Left renal cortex interstitium (tissue), 4 donors: ENCODE measurements around the gene MTREX. TPM values are rescaled to one million over a fixed set of nuclear protein-coding genes. Genes with fewer than 3 reads are reported as not detected.

Source experiments
- DNase-seq, 4 donors: peaks; one replicate each; pipeline ENCODE4 v3.0.0-alpha.2; 2013; ENCODE audit warnings: low read depth in 4 of 4, low spot score in 2 of 4, missing footprints in 1 of 4
- polyA plus RNA-seq, 4 donors: library from polyadenylated mRNA; unstranded; fragments of 120-200 nt; gene quantifications; one replicate each; pipeline ENCODE4 v1.2.1, GENCODE V29; 2013; ENCODE audit not compliant: insufficient read length in 4 of 4

MTREX gene
- polyA plus RNA-seq, 4 donors = 83.4 to 114 (median 97.8) TPM

GRCh38 chr5:55324006-55324405 is 16.2 kb downstream of the MTREX start:
- DNase-seq = no peak

- DNase-seq = no peak
Measured at GRCh38 chr5:55324815-55325418, 17.1 kb downstream of the MTREX start.

GRCh38 chr5:55325621-55326020 is 17.8 kb downstream of the MTREX start:
- no peak for DNase-seq

GRCh38 chr5:55327281-55327680 is 19.5 kb downstream of the MTREX start:
- no peak for DNase-seq

DNA sequence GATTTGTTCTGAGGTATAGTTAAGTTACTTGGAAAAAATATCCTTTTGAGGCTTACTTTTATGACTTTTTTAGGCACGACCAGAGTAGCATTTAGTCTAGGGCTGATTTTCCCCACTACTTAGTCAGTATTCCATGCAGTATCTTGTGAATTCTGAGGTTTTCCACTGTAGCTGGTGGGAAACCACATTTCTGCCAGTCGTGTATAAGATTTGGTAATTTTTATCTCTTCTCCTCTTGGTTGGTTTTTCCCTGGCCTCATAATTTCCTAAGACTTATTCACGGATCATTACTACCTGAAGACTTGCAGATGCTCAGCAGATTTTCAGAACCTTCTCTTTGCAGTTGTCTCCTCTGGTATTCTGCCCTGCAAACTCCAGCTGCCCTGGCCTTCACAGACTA is 23.5 kb downstream of the MTREX start:
- no peak for DNase-seq

DNA sequence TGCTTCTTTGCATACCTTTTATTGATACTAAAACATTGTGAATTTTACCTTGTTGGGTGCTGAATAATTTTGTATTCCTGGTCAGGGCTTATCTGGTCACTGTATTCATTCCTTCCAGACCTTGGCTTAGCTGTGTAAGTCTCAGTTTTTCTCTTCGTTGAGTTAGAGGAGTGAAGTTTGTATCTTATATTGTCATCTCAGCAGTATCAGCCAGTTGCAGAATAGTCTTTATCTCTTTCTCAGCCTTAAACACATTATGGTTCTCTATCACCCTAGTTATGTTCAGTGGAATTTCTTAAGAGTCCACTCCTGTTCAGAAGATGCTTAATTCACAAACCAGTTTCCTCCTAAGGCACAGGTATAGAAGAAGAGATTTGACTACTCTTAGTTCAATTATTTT is 25.2 kb downstream of the MTREX start:
- no peak for DNase-seq

DNA sequence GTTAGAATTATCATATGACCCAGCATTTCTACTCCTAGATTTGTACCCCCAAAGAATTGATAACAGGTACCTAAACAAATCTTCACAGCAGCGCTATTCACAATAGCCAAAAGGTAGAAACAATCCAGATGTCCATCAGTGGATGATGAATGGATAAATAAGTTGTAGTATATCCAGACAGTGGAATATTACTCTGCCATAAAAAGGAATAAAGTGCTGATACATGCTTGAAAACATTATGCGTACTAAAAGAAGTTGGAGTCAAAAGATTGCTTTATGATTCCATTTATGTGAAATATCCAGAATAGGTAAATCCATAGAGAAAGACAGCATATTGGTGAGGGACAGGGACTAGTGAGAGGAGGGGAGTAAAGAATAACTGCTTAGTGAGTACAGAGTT is 26.0 kb downstream of the MTREX start:
- no peak for DNase-seq

GRCh38 chr5:55338092-55338613 is 30.4 kb downstream of the MTREX start:
- DNase-seq = no peak

- DNase-seq = no peak
Measured at GRCh38 chr5:55338810-55339243, 31.0 kb downstream of the MTREX start.

DNA sequence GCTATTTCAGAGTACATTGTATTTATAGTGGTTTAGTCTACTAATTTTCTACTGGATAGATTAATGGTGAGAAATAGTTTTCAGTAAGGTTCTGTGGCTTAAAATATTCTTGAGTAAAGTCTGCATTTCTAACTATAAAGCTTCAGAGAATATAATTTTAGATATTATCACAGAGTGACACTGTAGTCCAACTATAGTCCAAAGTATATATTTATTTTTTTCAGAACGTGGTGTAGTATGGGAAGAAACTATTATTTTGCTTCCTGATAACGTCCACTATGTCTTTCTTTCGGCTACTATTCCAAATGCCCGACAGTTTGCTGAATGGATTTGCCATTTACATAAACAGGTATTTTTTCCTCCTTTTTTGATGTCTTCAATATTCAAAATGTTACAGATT is 35.3 kb downstream of the MTREX start:
- DNase-seq = no peak

- DNase-seq = no peak
Measured at GRCh38 chr5:55343609-55344008, 35.8 kb downstream of the MTREX start.

DNA sequence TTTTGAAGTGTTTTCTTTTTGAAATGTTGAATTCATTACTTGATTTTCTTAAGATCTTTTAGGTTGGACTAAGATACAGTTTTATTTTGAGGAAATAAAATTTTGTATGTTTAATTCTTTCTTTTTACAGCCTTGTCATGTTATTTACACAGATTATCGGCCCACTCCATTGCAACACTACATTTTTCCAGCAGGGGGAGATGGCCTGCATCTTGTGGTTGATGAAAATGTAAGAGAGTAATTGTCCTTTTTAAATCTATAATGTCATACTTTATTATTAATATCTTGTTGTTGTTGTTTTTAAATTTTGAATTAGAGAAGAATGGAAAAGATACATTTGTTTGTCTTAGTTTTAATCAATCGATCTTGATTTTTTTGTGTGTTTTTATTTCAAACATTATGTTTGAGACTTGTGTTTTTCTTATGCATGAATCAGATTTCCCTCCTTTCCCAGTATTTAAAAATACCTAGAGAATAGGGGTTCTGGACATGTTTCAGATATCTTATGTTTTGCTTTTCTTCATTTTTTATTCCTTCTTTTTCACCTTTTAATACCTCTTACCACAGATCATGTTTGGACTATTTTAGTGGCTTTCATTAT is 36.7 kb downstream of the MTREX start:
- peak in 3 of 4 donors; percentile 9 to 41 (median 31) for DNase-seq

DNA sequence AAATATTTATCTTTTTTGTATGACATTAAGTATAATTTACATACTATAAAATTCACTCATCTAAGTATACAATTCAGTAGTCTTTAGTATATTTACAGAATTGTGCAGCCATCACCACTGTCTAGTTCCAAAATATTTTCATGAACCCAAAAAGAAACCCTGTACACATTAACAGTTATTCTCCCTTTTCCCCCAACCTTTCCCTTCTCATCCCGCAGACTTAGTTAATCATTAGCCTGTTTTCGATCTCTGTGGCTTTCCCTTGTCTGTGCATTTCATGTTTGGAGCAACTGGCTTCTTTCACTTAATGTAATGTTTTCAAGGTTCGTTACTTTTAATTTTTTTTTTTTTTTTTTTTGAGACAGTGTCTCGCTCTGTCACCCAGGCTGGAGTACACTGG is 37.5 kb downstream of the MTREX start:
- no peak for DNase-seq

DNA sequence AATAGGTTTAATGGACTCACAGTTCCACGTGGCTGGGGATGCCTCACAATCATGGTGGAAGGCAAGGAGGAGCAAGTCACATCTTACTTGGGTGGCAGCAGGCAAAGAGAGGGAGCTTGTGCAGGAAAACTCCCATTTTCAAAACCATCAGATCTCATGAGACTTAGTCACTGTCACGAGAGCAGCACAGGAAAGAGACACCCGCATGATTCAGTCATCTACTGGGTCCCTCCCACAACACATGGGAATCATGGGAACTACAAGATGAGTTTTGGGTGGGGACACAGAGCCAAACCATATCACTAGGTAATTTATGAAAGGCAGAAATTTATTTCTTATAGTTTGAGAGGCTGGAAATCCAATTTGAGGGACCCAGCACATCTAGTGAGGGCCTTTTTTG is 40.0 kb downstream of the MTREX start:
- no peak for DNase-seq

DNA sequence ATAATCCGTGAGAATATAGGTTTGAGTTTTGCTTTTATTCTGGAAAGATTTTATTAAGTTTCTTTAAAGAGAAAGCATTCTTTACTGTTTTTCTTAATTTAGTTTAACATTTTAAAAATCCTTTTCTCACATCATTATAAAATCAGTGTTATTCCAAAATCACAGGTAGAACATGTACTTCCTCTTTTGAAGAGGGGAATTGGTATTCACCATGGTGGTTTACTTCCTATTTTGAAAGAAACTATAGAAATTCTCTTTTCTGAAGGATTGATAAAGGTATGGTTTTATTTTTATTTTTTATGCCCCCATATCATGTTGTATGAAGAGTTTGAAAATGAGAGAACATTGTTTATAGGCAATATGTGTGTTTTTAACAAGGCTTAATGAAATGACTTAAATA is 43.0 kb downstream of the MTREX start:
- no peak for DNase-seq

DNA sequence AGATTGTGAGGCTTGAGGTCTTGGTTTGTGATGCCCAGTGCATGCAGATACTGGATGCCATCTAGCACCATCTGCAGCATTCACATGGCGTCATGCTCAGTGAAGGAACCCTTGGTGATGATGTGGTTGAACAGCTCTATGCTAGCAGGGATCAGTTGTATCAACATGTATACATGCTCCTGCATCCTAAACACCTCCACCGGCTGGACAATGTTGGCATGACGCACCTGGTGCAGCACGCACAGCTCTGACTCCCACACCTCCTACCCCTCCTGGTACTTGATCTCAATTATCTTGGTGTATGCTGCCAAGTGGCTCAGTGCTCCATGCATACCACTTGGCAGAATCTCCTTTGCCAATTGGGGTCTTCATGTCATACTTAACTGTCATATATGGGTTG is 49.1 kb downstream of the MTREX start:
- no peak for DNase-seq

DNA sequence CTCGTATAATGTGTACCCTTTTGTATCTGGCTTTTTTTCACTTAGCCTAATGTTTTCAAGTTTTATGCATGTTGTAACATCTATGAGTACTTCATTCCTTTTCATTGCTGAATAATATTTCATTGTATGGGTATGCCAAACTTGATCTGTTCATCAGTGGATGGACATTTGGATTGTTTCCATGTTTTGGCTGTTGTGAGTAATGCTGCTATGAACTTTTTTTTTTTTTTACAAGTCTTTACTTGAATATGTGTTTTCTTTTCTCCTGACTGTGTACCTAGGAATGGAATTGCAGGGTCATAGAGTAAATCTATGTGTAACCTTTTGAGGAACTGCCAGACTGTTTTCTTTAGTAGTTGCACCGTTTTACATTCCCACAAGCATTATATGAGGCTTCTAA is 52.4 kb downstream of the MTREX start:
- no peak for DNase-seq

GRCh38 chr5:55363856-55364255 is 56.1 kb downstream of the MTREX start:
- no peak for DNase-seq

- no peak for DNase-seq
Measured at GRCh38 chr5:55364537-55365055, 56.8 kb downstream of the MTREX start.

DNA sequence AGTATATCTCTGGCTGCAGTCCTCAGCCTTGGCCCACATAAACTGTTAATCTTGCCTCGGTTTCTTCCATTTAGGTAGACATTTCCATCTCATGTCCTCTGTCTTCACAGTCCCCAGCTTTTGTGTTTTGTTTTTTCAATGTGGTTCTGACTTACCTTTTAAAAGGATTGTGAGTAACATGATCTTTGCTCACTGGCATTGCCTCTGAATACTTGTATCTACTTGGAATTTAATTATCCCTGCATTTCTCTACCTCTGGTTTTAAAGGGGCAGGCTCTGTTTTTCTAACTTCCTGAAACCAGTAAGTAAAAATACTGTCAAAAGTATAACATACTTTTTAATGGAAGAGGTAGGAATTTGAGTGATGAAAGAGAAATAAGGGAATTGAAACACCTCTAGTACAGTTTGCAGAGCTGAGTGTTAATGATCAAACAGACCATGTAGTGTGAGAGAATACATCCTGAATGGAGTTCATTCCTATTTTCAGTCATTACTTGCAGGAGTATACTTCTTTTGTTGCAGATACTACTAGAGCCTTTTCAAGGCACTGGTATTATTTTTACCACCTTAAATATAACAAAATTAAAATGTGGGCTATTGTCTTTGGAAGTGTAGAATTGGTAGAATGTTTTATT is 62.6 kb downstream of the MTREX start:
- peak in 1 of 4 donors; percentile 7 for DNase-seq

DNA sequence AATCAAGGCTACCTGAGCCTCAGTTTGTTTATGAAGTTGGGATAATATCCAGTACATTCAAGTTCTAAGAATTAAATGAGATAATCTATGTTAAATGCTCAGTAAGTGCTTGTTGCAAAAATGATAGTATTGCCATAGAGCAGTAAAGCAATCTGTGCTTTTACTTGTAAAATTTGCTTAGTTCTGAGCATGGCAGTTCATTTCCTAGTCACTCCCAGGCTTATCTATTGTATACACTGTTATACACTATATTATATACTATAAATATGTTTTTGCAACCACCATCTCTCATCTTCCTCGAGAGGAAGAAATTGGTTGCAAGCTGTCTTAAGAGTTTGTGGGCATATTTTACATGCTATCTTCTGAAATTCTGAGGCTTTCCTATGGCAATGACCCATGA is 63.4 kb downstream of the MTREX start:
- no peak for DNase-seq
